Activated T-helper 1 cell treated with anti-CD3 and anti-CD28 coated beads, Interleukin-12 subunit alpha, Interleukin-12 subunit beta, Interleukin-2, Interleukin-4 antibody, amounts not matched to agents 30 ng/mL and 10 ng/mL and 1 ng/mL, durations not matched to agents 14 hours and 24 hours and 36 hours (primary cell): ENCODE results near the gene SAT1. TPM values are rescaled to one million over a fixed set of nuclear protein-coding genes. Genes with fewer than 3 reads are reported as not detected.

ENCODE experiments used
- DNase-seq: peaks from one replicate; pipeline ENCODE4 v3.0.0; 2021; ENCODE audit warnings: low spot score
- H3K27ac Mint-ChIP-seq: one replicate; pipeline ENCODE4 v1.8.0; 2021; ENCODE audit warnings: mild to moderate bottlenecking, mixed read lengths
- H3K27me3 Mint-ChIP-seq: one replicate; pipeline ENCODE4 v1.8.0; 2022; ENCODE audit warnings: mild to moderate bottlenecking, moderate library complexity, mixed read lengths; ENCODE audit not compliant: insufficient read depth
- H3K36me3 Mint-ChIP-seq: one replicate; pipeline ENCODE4 v1.8.0; 2021; ENCODE audit warnings: low read depth, mixed read lengths
- H3K4me1 Mint-ChIP-seq: one replicate; pipeline ENCODE4 v1.8.0; 2021; ENCODE audit warnings: low read depth, mixed read lengths
- H3K4me3 Mint-ChIP-seq: one replicate; pipeline ENCODE4 v1.8.0; 2021; ENCODE audit warnings: mild to moderate bottlenecking, moderate library complexity, mixed read lengths
- H3K9me3 Mint-ChIP-seq: one replicate; pipeline ENCODE4 v1.8.0; 2021; ENCODE audit warnings: mixed read lengths
- intact Hi-C: fragments of 100-400 bp; cut with micrococcal nuclease; formaldehyde crosslinking; loops from one replicate; pipeline ENCODE4 v1.15.1; 2024
- total RNA-seq: library from RNA; stranded (reverse); gene quantifications from 2 replicates; pipeline ENCODE4 v1.2.3, GENCODE V29; 2022

The SAT1 gene
- total RNA-seq, 1 donor from 2014 or later, result 71.8 TPM

GRCh38 chrX:23802431-23802830 lies 19.5 kb downstream of the SAT1 start:
- no peak overlapping the region for H3K4me3 Mint-ChIP-seq
- H3K4me1 Mint-ChIP-seq, result peaks cover 7% of the 10 kb centered on the region
- H3K9me3 Mint-ChIP-seq, result no peaks in the 10 kb centered on the region
- H3K36me3 Mint-ChIP-seq, result no peaks in the 10 kb centered on the region
- DNase-seq, result no peak
- H3K27me3 Mint-ChIP-seq, result no peaks in the 10 kb centered on the region
- intact Hi-C loops, result no loop called here
- H3K27ac Mint-ChIP-seq, result no peak overlapping the region

GRCh38 chrX:23803931-23804381 lies 21.0 kb downstream of the SAT1 start:
- H3K4me1 Mint-ChIP-seq, result peaks cover 5% of the 10 kb centered on the region
- no peaks in the 10 kb centered on the region for H3K27me3 Mint-ChIP-seq
- no peaks in the 10 kb centered on the region for H3K36me3 Mint-ChIP-seq
- H3K27ac Mint-ChIP-seq, result no peak overlapping the region
- no peak overlapping the region for H3K4me3 Mint-ChIP-seq
- intact Hi-C loops, result no loop called here
- no peaks in the 10 kb centered on the region for H3K9me3 Mint-ChIP-seq
- no peak for DNase-seq

DNA sequence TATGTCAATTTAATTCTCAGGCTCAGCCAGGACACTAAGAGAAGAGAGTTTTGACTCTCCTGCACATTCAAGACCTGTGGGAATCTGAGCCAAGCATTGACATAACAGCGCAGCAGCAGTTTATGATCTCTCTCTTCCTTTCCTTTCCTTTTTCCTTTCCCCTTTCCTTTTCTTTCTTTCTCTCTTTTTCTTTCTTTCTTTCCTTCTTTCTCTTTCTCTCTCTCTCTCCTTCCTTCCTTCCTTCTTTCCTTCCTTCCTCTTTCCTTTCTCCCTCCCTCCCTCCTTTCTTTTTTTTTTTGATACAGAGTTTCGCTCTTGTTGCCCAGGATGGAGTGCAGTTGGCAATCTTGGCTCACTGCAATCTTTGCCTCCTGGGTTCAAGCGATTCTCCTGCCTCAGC lies 21.6 kb downstream of the SAT1 start:
- Mint-ChIP-seq H3K27me3 (no peaks in the 10 kb centered on the region), H3K4me3 (no peak overlapping the region), H3K9me3 (no peaks in the 10 kb centered on the region), H3K36me3 (no peaks in the 10 kb centered on the region), H3K4me1 (peaks cover 5% of the 10 kb centered on the region), H3K27ac (no peak overlapping the region)
- intact Hi-C loops, result no loop called here
- no peak for DNase-seq

GRCh38 chrX:23805389-23805788 lies 22.4 kb downstream of the SAT1 start:
- intact Hi-C loops, result no loop called here
- no peak for DNase-seq
- Mint-ChIP-seq H3K27ac (no peak overlapping the region), H3K4me3 (no peak overlapping the region), H3K9me3 (no peaks in the 10 kb centered on the region), H3K36me3 (no peaks in the 10 kb centered on the region), H3K27me3 (no peaks in the 10 kb centered on the region), H3K4me1 (peaks cover 5% of the 10 kb centered on the region)

GRCh38 chrX:23810279-23810678 lies 27.3 kb downstream of the SAT1 start:
- H3K27ac Mint-ChIP-seq, result no peak overlapping the region
- no peak overlapping the region for H3K4me3 Mint-ChIP-seq
- H3K9me3 Mint-ChIP-seq, result no peaks in the 10 kb centered on the region
- H3K27me3 Mint-ChIP-seq, result peaks cover 3% of the 10 kb centered on the region
- no peaks in the 10 kb centered on the region for H3K36me3 Mint-ChIP-seq
- no peak for DNase-seq
- H3K4me1 Mint-ChIP-seq, result peaks cover 6% of the 10 kb centered on the region
- intact Hi-C loops, result no loop called here

DNA sequence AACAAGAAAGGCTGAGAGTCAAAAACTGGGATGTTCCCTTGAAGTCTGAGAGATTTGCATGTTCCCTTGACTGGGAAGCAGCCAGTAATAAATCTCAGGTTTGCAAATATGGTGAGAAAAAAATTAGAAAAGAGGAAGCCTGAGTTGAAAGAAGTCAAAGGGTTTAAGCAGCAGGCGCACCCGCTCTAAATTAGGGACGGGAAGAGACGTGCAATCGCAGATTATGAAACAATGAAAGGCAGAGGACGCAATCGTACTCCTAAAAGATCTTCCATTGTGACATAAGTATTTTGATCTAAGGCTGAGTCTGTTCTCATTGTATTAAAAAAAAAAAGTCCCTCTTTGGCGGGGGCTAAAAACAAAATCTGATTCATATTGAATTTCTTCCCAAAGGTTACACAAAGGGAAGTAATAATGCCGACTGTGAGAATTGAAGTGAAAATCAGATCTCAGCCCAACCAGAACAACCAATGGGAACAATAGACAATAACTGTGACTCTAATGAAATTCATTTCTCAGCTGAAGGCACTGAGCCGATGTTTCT lies 28.2 kb downstream of the SAT1 start:
- no peak for DNase-seq
- intact Hi-C loops, result no loop called here
- Mint-ChIP-seq H3K27ac (no peak overlapping the region), H3K4me3 (no peak overlapping the region), H3K4me1 (peaks cover 6% of the 10 kb centered on the region), H3K9me3 (no peaks in the 10 kb centered on the region), H3K27me3 (peaks cover 3% of the 10 kb centered on the region), H3K36me3 (no peaks in the 10 kb centered on the region)

GRCh38 chrX:23811656-23812055 lies 28.7 kb downstream of the SAT1 start:
- Mint-ChIP-seq H3K27me3 (peaks cover 3% of the 10 kb centered on the region), H3K4me3 (no peak overlapping the region), H3K9me3 (no peaks in the 10 kb centered on the region), H3K36me3 (no peaks in the 10 kb centered on the region), H3K4me1 (peaks cover 6% of the 10 kb centered on the region), H3K27ac (no peak overlapping the region)
- intact Hi-C loops, result no loop called here
- DNase-seq, result no peak

DNA sequence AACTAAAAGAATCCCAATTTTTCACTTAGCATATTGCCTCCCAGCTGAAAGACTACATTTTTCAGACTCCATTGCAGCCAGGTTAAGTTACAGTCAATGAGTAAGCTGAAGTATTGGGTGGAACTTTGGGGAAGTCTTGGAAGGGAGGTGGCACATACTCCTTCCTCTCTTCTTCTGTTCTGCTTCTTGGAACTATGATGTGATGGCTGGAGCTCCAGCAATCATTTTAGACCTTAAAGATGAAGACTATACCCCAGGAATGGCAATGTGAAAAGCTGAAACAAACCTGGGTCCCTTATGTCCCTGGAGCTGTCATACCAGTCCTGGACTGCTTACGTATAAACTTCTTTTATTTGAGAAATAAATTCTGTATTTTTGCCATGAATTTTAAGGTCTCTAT lies 30.8 kb downstream of the SAT1 start:
- Mint-ChIP-seq H3K9me3 (no peaks in the 10 kb centered on the region), H3K4me1 (peaks cover 6% of the 10 kb centered on the region), H3K27me3 (peaks cover 3% of the 10 kb centered on the region), H3K36me3 (no peaks in the 10 kb centered on the region), H3K27ac (no peak overlapping the region), H3K4me3 (no peak overlapping the region)
- DNase-seq, result no peak
- intact Hi-C loops, result no loop called here

GRCh38 chrX:23815376-23815775 lies 32.4 kb downstream of the SAT1 start:
- Mint-ChIP-seq H3K9me3 (no peaks in the 10 kb centered on the region), H3K36me3 (no peaks in the 10 kb centered on the region), H3K4me1 (peaks cover 6% of the 10 kb centered on the region), H3K27ac (no peak overlapping the region), H3K27me3 (peaks cover 3% of the 10 kb centered on the region), H3K4me3 (no peak overlapping the region)
- intact Hi-C loops, result no loop called here
- DNase-seq, result no peak

DNA sequence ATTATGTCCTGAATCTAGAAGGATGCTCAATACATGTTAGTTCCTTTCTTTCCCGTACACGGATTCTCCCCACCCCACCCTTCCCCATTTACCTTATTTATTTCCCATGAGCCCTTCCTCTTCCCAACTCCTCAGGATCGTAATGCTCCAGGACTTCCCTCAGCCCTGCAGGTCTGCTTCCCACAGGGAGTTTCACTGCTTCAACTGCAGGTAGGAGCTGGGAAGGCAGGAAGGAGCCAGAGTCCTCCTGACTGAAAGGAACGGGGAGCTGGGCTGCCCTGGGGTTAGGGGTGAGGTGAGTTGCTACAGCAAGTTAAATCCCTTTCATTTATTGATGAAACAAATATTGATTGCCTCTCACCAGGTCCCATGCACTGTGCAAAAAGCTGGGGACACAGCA lies 33.2 kb downstream of the SAT1 start:
- H3K9me3 Mint-ChIP-seq, result no peaks in the 10 kb centered on the region
- H3K36me3 Mint-ChIP-seq, result no peaks in the 10 kb centered on the region
- intact Hi-C loops, result loop anchor here (1.0 kb wide), 1 partner anchor 22 kb away; no protein-coding TSS in a partner anchor
- H3K27ac Mint-ChIP-seq, result no peak overlapping the region
- DNase-seq, result no peak
- H3K4me3 Mint-ChIP-seq, result no peak overlapping the region
- H3K27me3 Mint-ChIP-seq, result no peaks in the 10 kb centered on the region
- no peaks in the 10 kb centered on the region for H3K4me1 Mint-ChIP-seq

DNA sequence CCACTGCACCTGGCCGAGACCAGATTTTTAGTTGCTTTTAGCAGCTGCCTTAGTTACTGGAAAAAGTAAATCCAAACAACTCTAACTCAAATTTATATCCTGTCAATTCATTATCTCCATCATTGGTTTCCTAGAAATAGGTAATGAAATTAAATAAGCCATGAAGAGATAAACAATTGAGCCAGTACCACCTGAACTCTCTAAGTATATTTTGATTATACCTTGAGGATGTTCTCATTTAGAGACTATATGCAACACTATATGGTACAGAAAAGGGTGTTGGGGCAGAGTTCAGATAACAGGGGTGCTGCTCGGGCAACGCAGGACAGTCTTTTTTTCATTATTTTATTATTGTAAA lies 35.0 kb downstream of the SAT1 start:
- no peak for DNase-seq
- H3K27me3 Mint-ChIP-seq, result no peaks in the 10 kb centered on the region
- H3K9me3 Mint-ChIP-seq, result no peaks in the 10 kb centered on the region
- no peaks in the 10 kb centered on the region for H3K36me3 Mint-ChIP-seq
- no peaks in the 10 kb centered on the region for H3K4me1 Mint-ChIP-seq
- H3K4me3 Mint-ChIP-seq, result no peak overlapping the region
- intact Hi-C loops, result no loop called here
- H3K27ac Mint-ChIP-seq, result no peak overlapping the region

- Mint-ChIP-seq H3K4me3 (no peak overlapping the region), H3K36me3 (no peaks in the 10 kb centered on the region), H3K9me3 (no peaks in the 10 kb centered on the region), H3K27me3 (no peaks in the 10 kb centered on the region), H3K27ac (no peak overlapping the region), H3K4me1 (no peaks in the 10 kb centered on the region)
- intact Hi-C loops, result no loop called here
- no peak for DNase-seq
Observed at GRCh38 chrX:23819385-23820234, 36.6 kb downstream of the SAT1 start.

DNA sequence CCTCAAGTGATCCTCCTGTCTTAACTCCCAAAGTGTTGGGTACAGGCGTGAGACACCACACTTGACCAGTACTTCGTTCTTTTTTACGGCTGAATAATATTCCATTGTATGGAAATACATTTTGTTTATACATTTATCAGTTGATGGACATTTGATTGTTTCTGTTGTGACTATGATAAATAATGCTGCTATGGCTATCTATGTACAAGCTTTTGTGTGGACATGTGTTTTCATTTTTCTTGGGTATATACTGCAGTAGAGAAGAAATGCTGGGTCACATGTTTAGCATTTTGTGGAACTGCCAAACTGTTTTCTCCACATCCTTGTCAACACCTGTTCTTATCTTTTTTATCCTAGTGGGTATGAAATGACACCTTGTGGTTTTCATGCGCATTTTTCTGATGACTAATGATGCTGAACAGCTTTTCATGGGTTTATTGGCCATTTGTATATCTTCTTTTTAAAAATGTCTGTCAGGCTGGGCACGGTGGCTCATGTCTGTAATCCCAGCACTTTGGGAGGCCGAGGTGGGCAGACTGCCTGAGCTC lies 37.3 kb downstream of the SAT1 start:
- Mint-ChIP-seq H3K4me1 (no peaks in the 10 kb centered on the region), H3K36me3 (no peaks in the 10 kb centered on the region), H3K4me3 (no peak overlapping the region), H3K27ac (no peak overlapping the region), H3K27me3 (no peaks in the 10 kb centered on the region), H3K9me3 (no peaks in the 10 kb centered on the region)
- intact Hi-C loops, result no loop called here
- no peak for DNase-seq
